ENCODE results near the gene B4GALT6. TPM values are rescaled to one million over a fixed set of nuclear protein-coding genes. Genes with fewer than 3 reads are reported as not detected.

B4GALT6 gene
- total and polyA plus RNA-seq, 2 of the 8 experiments (the other 6 are each of a cell fraction or from before 2014, with no cell fraction given), result 6.3 to 41.5 TPM

GRCh38 chr18:31647127-31647753 lies 37.1 kb downstream of the B4GALT6 start:
- H3K79me1 ChIP-seq (ENCODE audit: low read depth, low read length), result peaks cover 4% of the 10 kb centered on the region
- H2BK120ac ChIP-seq (replicated peaks; ENCODE audit: low read depth, low read length), result no peak overlapping the region
- H3K18ac ChIP-seq (ENCODE audit: extremely low read depth, low read length), result no peak overlapping the region
- H3K23me2 ChIP-seq (ENCODE audit: low read depth, low read length), result no peaks in the 10 kb centered on the region
- ChIA-PET POLR2A (ENCODE audit: partially characterized antibody) (interaction anchor here (1.1 kb wide), 1 partner anchor 38 kb away, joined by 3 read pairs; the partner anchor contains the start of gene B4GALT6), CTCF (ENCODE audit: partially characterized antibody) (interaction anchor here (0.8 to 2.6 kb wide), 12 partner anchors 10 to 333 kb away, joined by 3 to 9 read pairs (median 4); no protein-coding TSS in a partner anchor)
- no peak overlapping the region for H3K27ac ChIP-seq (ENCODE audit: low read depth, low read length)
- peaks cover 0 to 2% of the 10 kb centered on the region in 2 experiments for H4K20me1 ChIP-seq (replicated peaks in 1 of 2; ENCODE audit: control insufficient read depth in 1 of 2, insufficient read depth in 2 of 2, low read length in 2 of 2)
- H3K56ac ChIP-seq (replicated peaks; ENCODE audit: insufficient read length, low read depth, low read length), result no peak overlapping the region
- H2BK20ac ChIP-seq (ENCODE audit: low read length), result no peak overlapping the region
- peaks cover 0 to 15% (median 3%) of the 10 kb centered on the region in 4 experiments; a peak in 4 of 7 replicates for H3K4me1 ChIP-seq (replicated peaks in 1 of 4; ENCODE audit: control insufficient read depth in 3 of 4, insufficient read depth in 4 of 4, low read length in 3 of 4)
- H3K9me3 ChIP-seq (ENCODE audit: insufficient read depth in 2 of 2, low read depth in 1 of 2, low read length in 1 of 2), result no peaks in the 10 kb centered on the region
- no peak overlapping the region for H3K4ac ChIP-seq (replicated peaks; ENCODE audit: insufficient read length, low read depth, low read length)
- no peaks in the 10 kb centered on the region for H3K27me3 ChIP-seq (replicated peaks in 1 of 4; ENCODE audit: control insufficient read depth in 3 of 4, extremely low read depth in 1 of 4, insufficient read depth in 3 of 4, low read length in 3 of 4)
- H2BK15ac ChIP-seq (ENCODE audit: low read length), result no peak overlapping the region
- H4K8ac ChIP-seq (ENCODE audit: extremely low read depth, insufficient read depth, low read length), result no peak overlapping the region
- 88% methylated on average over 4 of the region's 4 CpGs; no CpG with 5 or more reads in 1 of the 2 experiments for WGBS, 2 experiments (ENCODE audit: extremely low coverage in 1 of 2, insufficient coverage in 1 of 2, insufficient read length in 1 of 2, insufficient replicate concordance in 2 of 2, low coverage in 1 of 2, low lambda C conversion rate in 2 of 2, missing lambda C conversion rate in 1 of 2)
- DNase-seq (ENCODE audit: low read depth in 1 of 2, low spot score in 2 of 2), result no peak
- no peak overlapping the region for H2AK5ac ChIP-seq (ENCODE audit: low read depth, low read length)
- no peak overlapping the region for H3K23ac ChIP-seq (ENCODE audit: insufficient read length)
- FAIRE-seq, result no peak
- H3K4me2 ChIP-seq (ENCODE audit: insufficient read depth in 1 of 2, low read depth in 2 of 2, low read length in 2 of 2), result 0 out of 4 replicates have a peak overlapping the region, but pooled peaks of 1 of the 2 experiments have one; percentile 22
- no peak overlapping the region for H3K14ac ChIP-seq (ENCODE audit: insufficient read length)
- H3K79me2 ChIP-seq (ENCODE audit: control insufficient read depth in 1 of 2, insufficient read depth in 2 of 2, low read length in 2 of 2), result 0 out of 4 replicates have a peak, but pooled peaks cover 0 to 6% of the 10 kb centered on the region in 2 experiments
- no peak overlapping the region for H2BK5ac ChIP-seq (ENCODE audit: low read depth, low read length)
- H3K4me3 ChIP-seq (ENCODE audit: extremely low read depth in 1 of 4, insufficient read depth in 2 of 4, low read depth in 3 of 4, low read length in 4 of 4), result no peak overlapping the region
- no peak overlapping the region for H4K91ac ChIP-seq (replicated peaks; ENCODE audit: insufficient read length, low read length)
- H2BK12ac ChIP-seq (ENCODE audit: low read depth, low read length), result no peak overlapping the region
- no peak overlapping the region for H3K9ac ChIP-seq (replicated peaks in 1 of 4; ENCODE audit: extremely low read depth in 1 of 4, low read depth in 3 of 4, low read length in 3 of 4)
- no peak overlapping the region for H4K5ac ChIP-seq (ENCODE audit: insufficient read length, low read depth, low read length)
- H2AFZ ChIP-seq (ENCODE audit: low read length), result no peak overlapping the region
- H3K36me3 ChIP-seq (ENCODE audit: control insufficient read depth in 2 of 4, insufficient read depth in 4 of 4, low read length in 3 of 4), result peaks cover 0 to under 1% (median 0%) of the 10 kb centered on the region in 4 experiments; a peak in 1 of 8 replicates
- TF ChIP-seq EGR1 (IDR thresholded peaks at IDR 0.05; ENCODE audit: borderline replicate concordance, low read depth, low read length) (no peak), SIX5 (IDR thresholded peaks at IDR 0.05; ENCODE audit: low read depth, low read length) (no peak), KDM4A (IDR thresholded peaks at IDR 0.05; ENCODE audit: low read depth, low read length, severe bottlenecking) (no peak), HDAC6 (IDR thresholded peaks at IDR 0.05; ENCODE audit: low read depth, low read length) (no peak), HDAC2 (IDR thresholded peaks at IDR 0.05; ENCODE audit: borderline replicate concordance in 1 of 2, low read depth in 2 of 2, low read length in 2 of 2) (no peak), CTCF (IDR thresholded peaks at IDR 0.05; ENCODE audit: control extremely low read depth in 1 of 3, insufficient read depth in 1 of 3, low read depth in 1 of 3, low read length in 3 of 3) (no peak), CTBP2 (IDR thresholded peaks at IDR 0.05; ENCODE audit: borderline replicate concordance, insufficient read depth, insufficient read length, low read length) (no peak), SAP30 (IDR thresholded peaks at IDR 0.05; ENCODE audit: insufficient read depth, insufficient replicate concordance, low read length) (no peak), SP4 (IDR thresholded peaks at IDR 0.05; ENCODE audit: low read length) (no peak)

Measured in H1 (cell line).